ENCODE data around the gene PLCL1. TPM values are rescaled to one million over a fixed set of nuclear protein-coding genes. Genes with fewer than 3 reads are reported as not detected.

PLCL1 gene
- total RNA-seq, 4 donors from 2014 or later, result 1.0 to 3.7 (median 2.6) TPM

DNA sequence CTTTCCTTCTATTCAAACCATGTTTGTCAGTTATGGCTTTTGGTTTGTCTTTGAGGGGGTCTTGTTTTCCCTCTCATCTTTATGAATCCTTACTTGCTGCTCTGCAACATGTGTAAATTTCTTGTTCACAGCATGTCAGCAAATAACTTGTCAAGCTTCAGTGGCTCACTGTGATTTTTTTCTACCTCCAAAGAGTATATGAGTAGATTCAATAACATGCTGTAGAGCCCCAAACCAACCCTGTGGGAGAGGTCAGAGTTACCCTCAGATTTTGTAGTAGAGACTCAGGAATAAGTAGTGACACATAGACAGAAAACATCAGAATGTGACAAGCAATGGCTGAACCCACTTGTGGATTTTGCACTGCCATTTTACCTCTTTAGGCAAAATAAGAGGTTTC is 121.6 kb downstream of the PLCL1 start:
- DNase-seq (ENCODE audit: low spot score in 2 of 2), result no peak
- no peak overlapping the region for H3K4me3 ChIP-seq (ENCODE audit: low read depth, poor library complexity, severe bottlenecking)
- intact Hi-C loops (cut with DNase I; ENCODE audit: low total_unique reads), result no loop called here
- TF ChIP-seq, protein P1, sequence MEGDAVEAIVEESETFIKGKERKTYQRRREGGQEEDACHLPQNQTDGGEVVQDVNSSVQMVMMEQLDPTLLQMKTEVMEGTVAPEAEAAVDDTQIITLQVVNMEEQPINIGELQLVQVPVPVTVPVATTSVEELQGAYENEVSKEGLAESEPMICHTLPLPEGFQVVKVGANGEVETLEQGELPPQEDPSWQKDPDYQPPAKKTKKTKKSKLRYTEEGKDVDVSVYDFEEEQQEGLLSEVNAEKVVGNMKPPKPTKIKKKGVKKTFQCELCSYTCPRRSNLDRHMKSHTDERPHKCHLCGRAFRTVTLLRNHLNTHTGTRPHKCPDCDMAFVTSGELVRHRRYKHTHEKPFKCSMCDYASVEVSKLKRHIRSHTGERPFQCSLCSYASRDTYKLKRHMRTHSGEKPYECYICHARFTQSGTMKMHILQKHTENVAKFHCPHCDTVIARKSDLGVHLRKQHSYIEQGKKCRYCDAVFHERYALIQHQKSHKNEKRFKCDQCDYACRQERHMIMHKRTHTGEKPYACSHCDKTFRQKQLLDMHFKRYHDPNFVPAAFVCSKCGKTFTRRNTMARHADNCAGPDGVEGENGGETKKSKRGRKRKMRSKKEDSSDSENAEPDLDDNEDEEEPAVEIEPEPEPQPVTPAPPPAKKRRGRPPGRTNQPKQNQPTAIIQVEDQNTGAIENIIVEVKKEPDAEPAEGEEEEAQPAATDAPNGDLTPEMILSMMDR (IDR thresholded peaks at IDR 0.05), result no peak
- TF ChIP-seq POLR2A (IDR thresholded peaks at IDR 0.05), result no peak

DNA sequence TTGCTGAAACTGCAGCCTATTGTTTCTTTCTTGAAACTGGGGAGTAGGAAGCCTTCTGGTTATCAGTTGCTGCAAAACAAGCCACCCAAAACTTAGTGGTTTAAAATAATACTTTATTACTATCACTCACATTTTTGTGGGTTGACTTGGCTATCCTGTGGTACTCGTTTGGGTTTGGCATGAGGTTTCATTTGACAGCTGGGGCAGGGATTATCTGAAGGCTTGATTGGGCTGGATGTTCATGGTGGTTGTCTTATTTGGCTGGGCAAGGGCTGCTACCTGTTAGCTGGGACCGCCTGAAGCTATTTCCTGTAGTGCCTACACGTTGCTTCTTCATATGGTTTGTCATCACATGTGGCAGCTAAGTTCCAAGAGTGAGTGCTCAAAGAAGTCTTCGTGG is 122.3 kb downstream of the PLCL1 start:
- no peak for DNase-seq (ENCODE audit: low spot score in 2 of 2)
- TF ChIP-seq, protein P1 (IDR thresholded peaks at IDR 0.05), result no peak
- no peak for TF ChIP-seq POLR2A (IDR thresholded peaks at IDR 0.05)
- intact Hi-C loops (cut with DNase I; ENCODE audit: low total_unique reads), result no loop called here
- 74 to 75% methylated on average over 4 of the region's 4 CpGs for WGBS, 2 donors
- H3K4me3 ChIP-seq (ENCODE audit: low read depth, poor library complexity, severe bottlenecking), result no peak overlapping the region

GRCh38 chr2:197927994-197928393 is 123.6 kb downstream of the PLCL1 start:
- TF ChIP-seq POLR2A (IDR thresholded peaks at IDR 0.05), result no peak
- TF ChIP-seq, protein P1 (IDR thresholded peaks at IDR 0.05), result no peak
- intact Hi-C loops (cut with DNase I; ENCODE audit: low total_unique reads), result no loop called here
- DNase-seq (ENCODE audit: low spot score in 2 of 2), result no peak
- H3K4me3 ChIP-seq (ENCODE audit: low read depth, poor library complexity, severe bottlenecking), result no peak overlapping the region

- 86% methylated on average over 5 of the region's 5 CpGs for WGBS, 2 donors
- H3K4me3 ChIP-seq (ENCODE audit: low read depth, poor library complexity, severe bottlenecking), result no peak overlapping the region
- intact Hi-C loops (cut with DNase I; ENCODE audit: low total_unique reads), result no loop called here
- TF ChIP-seq, protein P1 (IDR thresholded peaks at IDR 0.05), result no peak
- no peak for TF ChIP-seq POLR2A (IDR thresholded peaks at IDR 0.05)
- no peak for DNase-seq (ENCODE audit: low spot score in 2 of 2)
These were observed 124.9 kb downstream of the PLCL1 start for GRCh38 chr2:197929008-197929885.

DNA sequence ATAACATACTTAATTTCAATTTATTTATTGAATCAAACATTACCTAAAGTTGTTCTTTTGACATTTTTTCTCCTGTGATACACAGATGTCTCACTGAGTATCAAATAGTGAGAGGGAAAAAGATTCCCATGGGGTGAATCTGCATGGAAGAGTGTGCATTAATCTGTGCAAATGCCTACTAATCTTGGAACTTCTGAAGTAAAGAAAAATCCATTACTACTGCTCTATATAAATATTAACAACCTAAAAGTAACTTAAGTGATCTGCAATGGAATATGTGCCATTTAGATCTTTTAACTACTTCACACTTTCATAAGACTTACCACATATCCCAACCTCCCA is 125.5 kb downstream of the PLCL1 start:
- TF ChIP-seq POLR2A (IDR thresholded peaks at IDR 0.05), result no peak
- TF ChIP-seq, protein P1 (IDR thresholded peaks at IDR 0.05), result no peak
- intact Hi-C loops (cut with DNase I; ENCODE audit: low total_unique reads), result no loop called here

More for the DNA sequence above, 125.5 kb downstream of the PLCL1 start:
- H3K4me3 ChIP-seq (ENCODE audit: low read depth, poor library complexity, severe bottlenecking), result no peak overlapping the region
- no peak for DNase-seq (ENCODE audit: low spot score in 2 of 2)

All from lower leg skin (tissue), 4 donors.